GF-D8 (cell line): ENCODE results near the gene ANKUB1.
"Not testable (repeated sequence)": the region's sequence is repeated elsewhere in the genome, so short reads cannot be mapped to it uniquely, and the experiment has no call there.

ENCODE experiments used
- DNase-seq: peaks from one replicate; lab custom pipeline; 2025; lab: John Stamatoyannopoulos, UW

ANKUB1 gene

DNA sequence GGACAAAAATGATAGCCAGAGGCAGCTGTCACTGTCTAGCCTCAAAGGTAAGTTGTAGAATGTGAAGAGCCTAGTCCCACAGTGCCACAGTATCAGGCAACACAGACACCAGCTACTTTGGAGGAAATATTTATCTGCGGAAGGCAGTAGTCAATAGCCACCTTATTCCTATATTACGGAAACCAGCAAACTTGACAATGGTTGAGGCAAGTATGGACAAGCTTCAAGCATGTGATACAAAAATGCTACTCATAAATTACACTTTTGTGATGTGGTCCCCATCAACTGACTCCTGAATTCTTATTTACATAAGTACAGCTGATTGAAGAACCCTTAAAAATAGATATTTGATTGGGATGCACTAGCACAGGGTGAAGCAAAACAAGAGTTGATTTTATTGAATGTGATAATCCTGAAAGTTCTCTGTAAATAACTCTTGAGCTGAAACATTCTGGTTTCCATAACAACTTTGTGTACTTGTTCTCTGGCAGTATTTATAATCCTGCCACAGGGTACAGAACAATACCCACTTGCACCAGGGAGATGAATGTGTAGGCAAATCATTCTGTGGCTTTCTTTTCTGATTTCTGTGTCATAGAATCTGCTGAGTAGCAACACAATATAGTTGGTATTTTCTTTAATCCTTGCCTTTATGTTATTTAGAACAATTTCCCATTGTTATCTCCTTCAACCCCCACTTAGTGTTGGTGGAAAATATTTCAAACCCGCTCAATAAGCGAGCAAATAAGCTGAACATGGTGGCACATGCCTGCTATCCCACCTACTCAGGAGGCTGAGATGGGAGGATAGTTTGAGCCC lies at the start of gene ANKUB1:
Gene ANKUB1, minus strand, starts transcription at position 103 of the 819 bp plus-strand sequence. CDS start 188 bp downstream, outside the sequence.
- no peak for DNase-seq

DNA sequence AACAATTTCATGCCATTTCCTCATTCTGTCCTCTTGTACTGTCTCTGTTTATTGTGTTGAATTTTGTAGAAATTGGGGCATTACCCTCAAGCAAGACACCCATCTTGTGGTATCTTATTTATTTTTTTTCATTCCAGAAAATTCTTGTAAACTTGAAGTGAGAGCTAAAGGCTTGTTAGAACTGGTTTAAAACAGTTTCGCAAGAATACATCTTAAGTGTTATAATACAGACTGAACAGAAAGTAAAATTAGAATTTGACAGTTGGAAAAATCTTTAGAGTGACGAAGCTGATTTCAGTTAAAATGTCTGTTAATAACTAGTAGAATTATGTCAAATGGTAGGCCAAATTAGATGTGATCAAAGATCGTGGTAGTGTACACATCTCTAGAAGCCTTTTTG lies 47.5 kb upstream of the ANKUB1 start:
- DNase-seq: no peak

- not testable (repeated sequence) for DNase-seq
Observed at GRCh38 chr3:149839469-149839868, 47.1 kb upstream of the ANKUB1 start.

DNA sequence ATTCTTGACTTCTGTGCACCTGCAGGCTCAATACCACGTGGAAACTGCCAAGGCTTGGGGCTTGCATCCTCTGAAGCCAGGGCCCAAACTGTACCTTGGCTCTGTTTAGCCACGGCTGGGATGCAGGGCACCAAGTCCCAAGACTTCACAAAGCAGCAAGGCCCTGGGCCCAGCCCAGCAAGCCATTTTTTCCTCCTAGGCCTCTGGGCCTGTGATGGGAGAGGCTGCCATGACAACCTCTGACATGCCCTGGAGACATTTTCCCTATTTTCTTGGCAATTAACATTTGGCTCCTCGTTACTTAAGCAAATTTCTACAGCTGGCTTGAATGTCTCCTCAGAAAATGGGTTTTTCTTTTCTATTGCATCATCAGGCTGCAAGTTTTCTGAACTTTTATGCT lies 46.1 kb upstream of the ANKUB1 start:
- not testable (repeated sequence) for DNase-seq

- no peak for DNase-seq
Observed at GRCh38 chr3:149833241-149833640, 40.9 kb upstream of the ANKUB1 start.

DNA sequence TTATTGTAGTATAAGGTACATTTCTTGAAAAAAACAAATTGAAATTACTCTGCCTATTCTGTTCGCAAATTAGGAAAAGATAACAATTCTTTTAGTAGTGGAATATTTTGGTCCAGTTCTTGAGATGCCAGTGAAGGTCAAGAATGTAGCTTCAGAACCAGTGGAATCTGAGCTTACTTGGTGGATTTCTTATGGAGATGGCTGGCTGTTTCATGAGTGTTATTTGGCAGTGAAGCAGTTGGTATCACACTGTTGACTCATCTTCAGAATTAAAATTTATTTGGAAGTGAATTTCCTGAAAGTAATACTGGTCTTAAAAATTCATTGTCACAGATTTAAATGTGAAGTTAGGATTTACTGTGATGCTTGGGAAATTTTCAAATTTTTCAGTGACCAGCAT lies 39.7 kb upstream of the ANKUB1 start:
- DNase-seq: no peak

DNA sequence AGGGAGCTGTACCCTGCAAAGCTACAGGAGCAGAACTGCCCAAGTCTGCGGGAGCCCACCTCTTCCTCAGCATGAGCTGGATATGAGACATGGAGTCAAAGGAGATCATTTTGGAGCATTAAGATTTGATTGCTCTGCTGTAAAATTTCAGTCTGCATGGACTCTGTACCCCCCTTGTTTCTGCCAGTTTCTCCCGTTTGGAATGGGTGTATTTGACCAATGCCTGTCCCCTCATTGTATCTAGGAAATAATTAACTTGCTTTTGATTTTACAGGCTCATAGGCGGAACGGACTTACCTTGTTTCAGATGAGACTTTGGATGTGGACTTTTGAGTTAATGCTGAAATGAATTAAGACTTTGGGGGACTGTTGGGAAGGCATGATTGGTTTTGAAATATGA lies 39.0 kb upstream of the ANKUB1 start:
- DNase-seq: no peak

DNA sequence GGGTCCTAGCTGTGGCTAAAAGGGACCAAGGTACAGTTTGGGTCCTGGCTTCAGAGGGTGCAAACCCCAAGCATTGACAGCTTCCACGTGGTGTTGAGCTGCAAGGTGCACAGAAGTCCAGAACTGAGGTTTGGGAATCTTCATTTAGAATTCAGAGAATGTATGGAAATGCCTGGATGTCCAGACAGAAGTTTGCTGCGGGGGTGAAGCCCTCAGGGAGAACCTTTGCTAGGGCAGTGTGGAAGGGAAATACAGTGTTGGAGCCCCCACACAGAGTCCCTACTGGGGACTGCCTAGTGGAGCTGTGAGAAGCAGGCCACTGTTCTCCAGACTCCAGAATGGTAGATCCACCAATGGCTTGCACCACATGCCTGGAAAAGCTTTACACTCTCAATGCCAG lies 38.5 kb upstream of the ANKUB1 start:
- no peak for DNase-seq

- not testable (repeated sequence) for DNase-seq
Observed at GRCh38 chr3:149829631-149830030, 37.3 kb upstream of the ANKUB1 start.

DNA sequence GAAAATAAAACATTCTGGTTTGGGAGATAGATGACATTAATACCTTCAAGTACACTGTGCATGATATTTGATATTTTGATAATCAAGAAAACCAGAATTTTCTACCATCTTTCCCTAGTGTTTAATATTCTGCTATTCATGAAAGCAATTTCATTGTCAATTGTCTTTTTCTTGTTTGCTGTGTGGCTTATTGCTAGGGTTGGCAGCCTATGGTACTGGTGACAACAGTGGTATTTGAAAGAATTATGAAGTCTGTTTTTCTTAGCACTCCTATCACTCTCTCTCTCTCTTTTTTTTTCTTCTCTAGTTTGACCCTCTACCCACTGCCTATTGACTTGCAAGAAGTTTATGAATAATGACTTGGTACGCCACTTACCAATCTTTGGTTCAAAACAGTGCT lies 36.0 kb upstream of the ANKUB1 start:
- no peak for DNase-seq

DNA sequence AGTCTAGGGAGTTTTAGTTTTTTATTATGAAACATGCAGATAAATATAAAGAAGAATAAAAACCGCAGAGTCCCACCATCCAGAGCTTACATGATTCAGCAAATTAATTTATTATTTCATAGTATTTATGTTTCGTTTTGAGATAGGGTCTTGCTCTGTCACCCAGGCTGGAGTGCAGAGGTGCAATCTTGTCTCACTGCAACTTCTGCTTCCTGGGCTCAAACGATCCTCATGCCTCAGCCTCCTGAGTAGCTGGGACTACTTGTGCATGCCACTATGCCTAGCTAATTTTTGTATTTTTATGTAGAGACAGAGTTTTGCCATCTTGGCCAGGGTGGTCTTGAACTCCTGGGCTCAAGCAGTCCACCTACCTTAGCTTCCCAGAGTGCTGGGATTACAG lies 34.3 kb upstream of the ANKUB1 start:
- no peak for DNase-seq

DNA sequence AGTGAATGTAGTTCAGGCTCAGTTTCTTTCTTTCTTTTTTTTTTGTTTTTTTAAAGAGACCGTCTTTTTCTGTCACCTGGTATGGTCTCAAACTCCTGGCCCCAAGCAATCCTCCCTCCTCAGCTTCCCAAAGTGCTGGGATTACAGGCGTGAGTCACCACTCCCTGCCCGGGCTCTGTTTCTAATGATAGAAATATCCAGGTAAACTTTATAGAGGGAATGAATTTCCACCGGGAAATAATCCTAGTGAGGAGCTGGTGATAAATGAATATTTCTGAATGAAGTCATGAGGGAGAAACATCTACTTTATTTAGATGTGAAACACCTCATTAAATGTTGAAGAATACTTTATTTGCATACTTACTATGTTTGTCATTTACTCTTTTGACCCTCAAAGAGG lies 27.8 kb upstream of the ANKUB1 start:
- DNase-seq: no peak

- DNase-seq: no peak
Observed at GRCh38 chr3:149819432-149819831, 27.1 kb upstream of the ANKUB1 start.

- peak; percentile 56 for DNase-seq
Observed at GRCh38 chr3:149816986-149817385, 24.6 kb upstream of the ANKUB1 start.

- DNase-seq: no peak
Observed at GRCh38 chr3:149816311-149816710, 24.0 kb upstream of the ANKUB1 start.

DNA sequence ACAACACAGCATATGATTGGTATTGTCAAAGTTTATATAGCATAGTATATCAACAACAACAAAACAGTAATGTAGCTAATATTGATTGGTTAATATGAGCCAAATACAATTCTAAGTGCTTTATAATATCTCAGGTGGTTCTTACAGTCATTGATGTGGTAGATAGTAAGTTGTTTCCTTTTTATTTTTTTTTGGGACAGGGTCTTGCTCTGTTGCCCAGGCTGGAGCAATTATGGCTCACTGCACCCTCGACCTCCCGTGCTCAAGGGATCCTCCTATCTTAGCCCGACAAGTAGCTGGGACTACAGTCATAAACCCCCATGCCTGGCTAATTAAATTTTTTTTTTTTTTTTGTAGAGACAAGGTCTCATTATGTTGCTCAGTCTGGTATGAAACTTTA lies 23.4 kb upstream of the ANKUB1 start:
- no peak for DNase-seq

- no peak for DNase-seq
Observed at GRCh38 chr3:149815321-149815720, 23.0 kb upstream of the ANKUB1 start.

DNA sequence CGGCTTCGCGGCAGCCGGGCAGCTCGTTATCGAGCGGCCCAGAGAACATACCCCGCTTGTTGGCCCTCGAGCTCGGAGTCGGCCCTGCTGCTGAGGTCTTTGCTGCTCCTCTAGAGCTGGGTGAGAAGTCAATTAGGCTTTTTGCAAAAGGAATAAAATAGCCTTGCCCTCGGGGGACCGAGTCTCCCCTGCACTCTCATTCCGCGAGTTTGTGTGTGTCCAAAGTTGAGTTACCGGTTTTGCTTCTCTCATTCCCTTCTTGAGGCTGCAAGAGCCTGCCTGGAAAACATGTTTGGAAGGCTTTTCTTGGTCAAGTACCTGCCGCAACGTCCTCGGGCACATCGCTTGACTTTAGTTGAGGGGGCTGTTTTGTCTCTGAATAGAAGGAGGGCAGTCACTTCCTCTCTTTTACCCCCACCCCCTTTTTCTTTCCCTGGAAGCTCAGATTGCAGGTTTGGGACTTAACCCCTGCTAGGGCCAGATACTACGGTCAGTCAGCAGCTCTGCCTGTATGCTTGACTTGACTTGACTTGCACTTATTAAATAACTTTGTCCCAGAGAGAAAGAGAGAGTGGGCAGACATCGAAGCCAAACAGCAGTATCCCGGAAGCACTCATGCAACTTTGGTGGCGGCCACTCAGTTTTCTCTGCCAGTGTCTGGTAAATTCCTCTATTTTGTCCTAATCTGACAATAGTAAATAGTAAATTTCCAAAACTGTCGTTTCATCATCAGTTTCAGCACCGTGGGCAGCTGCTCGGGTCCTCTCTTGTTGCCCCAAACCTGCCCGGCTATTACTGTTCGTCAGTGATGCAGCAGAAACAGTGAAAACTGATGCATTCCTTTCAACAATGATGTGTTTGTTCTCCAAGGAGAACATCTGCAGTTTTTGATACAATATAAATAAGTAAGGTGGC lies 21.3 kb upstream of the ANKUB1 start:
- DNase-seq: no peak

DNA sequence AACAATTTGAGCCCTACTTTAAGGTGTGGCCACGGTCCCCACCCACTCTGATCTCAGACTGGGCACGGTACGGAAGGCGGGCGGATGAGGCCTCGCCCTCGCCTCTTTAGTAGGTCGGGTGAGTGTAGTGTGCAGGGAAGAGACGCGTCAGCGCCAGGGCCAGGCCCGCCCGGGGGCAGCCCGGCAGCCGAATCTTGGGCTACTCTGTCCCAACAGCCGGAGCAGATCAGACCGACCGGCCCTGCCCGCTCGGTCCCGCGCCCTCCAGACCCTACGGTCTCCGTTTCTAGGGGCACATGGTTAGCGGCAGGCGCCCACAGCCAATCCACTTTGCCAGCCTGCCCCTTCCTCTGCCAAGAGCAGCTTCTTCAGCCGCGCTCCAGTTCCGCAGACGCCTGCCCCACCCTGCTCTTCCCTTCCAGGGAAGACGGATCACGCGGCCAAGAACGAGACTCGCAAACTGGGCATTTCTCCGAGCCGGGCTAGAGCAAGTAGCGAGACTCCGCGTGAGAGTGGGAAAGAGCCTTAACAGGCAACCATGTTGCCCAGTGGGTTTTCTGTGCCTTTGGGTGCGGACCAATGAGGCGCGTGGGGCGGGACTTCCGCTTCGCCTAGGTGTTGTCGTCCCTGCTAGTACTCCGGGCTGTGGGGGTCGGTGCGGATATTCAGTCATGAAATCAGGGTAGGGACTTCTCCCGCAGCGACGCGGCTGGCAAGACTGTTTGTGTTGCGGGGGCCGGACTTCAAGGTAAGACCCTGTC lies 20.4 kb upstream of the ANKUB1 start, which contains the start of gene RNF13:
Gene RNF13, plus strand, starts transcription at position 610 of the 761 bp plus-strand sequence. CDS start 32,812 bp downstream, outside the sequence.
- DNase-seq: peak; percentile 76

DNA sequence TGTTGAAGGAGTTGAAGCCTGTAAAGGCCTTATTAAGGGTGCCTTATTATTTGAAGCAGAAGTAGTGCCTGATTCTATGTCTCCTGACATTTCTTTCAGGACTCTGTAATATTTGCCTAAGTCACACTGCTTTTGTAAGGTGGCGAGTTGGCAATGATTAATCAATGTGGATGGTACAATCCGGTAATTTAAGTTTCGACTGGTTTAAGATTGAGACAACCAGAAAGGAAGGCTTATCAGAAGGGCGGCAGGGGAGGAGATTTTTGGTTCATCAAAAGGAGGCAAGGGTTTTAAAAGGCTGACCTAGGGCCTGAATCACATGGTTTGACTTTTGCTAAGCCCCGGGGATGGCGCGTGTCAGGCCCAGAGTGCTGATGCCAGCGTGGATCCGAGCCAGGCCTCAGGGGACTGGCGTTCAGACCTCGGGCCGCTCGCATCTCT lies 19.8 kb upstream of the ANKUB1 start:
- DNase-seq: no peak

DNA sequence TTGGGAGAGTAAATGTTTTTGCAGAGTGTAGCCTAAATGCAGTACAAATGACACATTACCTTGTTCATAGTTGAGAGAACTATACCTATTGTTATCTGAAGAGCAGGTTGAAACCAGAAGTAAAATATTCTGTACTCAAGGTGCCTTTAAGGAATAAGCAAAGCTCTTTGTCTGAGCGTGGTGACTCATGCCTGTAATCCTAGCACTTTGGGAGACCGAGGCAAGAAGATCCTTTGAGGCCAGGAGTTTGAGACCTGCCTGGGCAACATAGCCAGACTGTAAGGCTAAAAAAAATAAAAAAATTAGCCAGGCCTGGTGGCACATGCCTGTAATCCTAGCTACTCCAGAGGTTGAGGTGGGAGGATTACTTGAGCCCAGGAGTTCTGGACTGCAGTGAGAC lies 18.5 kb upstream of the ANKUB1 start:
- no peak for DNase-seq

DNA sequence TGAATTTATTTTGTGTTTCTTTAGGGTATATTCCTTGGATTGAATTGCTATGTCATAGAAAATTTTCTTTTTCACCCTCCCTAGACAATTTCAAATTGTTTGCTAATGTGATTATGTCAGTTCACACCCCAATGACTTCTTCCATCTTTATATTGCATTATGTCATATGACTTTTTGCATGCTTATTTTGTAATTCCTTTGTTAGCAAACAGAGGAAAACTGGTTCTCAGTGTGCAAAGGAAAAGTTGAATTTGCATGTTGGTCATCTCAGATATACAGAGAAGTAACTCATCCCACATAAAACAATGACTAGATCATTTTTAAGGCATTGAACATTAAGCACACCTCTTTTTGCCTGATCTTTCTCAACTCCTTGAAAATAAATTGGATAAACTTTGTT lies 17.3 kb upstream of the ANKUB1 start:
- DNase-seq: no peak
